Measurements from ENCODE around the gene SDR42E2.

DNA sequence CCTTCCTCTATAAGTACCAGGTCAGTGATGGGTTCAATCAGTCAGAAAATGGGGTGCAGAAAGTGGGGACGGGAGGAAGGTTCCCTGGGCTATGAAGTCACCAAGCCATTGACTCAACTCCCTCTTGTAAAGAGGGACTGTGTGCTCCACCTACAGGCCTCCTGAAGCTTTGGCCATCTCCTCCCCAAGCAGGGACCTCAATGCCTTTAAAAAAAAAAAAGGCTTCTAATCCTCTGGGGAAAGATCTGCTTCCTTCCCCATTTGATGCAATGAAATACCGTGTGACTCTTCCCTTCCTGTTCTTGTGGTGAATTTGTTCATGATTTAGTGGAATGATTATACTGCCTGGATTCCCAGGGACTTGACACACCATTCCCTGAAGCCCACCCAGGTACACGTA is 39.2 kb upstream of the SDR42E2 start:
- TF ChIP-seq, protein P1, sequence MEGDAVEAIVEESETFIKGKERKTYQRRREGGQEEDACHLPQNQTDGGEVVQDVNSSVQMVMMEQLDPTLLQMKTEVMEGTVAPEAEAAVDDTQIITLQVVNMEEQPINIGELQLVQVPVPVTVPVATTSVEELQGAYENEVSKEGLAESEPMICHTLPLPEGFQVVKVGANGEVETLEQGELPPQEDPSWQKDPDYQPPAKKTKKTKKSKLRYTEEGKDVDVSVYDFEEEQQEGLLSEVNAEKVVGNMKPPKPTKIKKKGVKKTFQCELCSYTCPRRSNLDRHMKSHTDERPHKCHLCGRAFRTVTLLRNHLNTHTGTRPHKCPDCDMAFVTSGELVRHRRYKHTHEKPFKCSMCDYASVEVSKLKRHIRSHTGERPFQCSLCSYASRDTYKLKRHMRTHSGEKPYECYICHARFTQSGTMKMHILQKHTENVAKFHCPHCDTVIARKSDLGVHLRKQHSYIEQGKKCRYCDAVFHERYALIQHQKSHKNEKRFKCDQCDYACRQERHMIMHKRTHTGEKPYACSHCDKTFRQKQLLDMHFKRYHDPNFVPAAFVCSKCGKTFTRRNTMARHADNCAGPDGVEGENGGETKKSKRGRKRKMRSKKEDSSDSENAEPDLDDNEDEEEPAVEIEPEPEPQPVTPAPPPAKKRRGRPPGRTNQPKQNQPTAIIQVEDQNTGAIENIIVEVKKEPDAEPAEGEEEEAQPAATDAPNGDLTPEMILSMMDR (IDR thresholded peaks at IDR 0.05; ENCODE audit: low read depth, low read length) = peak; percentile 28; the same call in 1 of the 2 replicates
- no peak for TF ChIP-seq EZH2phosphoT487 (IDR thresholded peaks at IDR 0.05; ENCODE audit: low read depth)
